ENCODE results near the gene UGDH. TPM values are rescaled to one million over a fixed set of nuclear protein-coding genes. Genes with fewer than 3 reads are reported as not detected.

Gene UGDH
- total and polyA plus RNA-seq, 9 of the 15 experiments (the other 6 are each of a cell fraction or from before 2014, with no cell fraction given) = 5.5 to 21.7 (median 16.2) TPM

DNA sequence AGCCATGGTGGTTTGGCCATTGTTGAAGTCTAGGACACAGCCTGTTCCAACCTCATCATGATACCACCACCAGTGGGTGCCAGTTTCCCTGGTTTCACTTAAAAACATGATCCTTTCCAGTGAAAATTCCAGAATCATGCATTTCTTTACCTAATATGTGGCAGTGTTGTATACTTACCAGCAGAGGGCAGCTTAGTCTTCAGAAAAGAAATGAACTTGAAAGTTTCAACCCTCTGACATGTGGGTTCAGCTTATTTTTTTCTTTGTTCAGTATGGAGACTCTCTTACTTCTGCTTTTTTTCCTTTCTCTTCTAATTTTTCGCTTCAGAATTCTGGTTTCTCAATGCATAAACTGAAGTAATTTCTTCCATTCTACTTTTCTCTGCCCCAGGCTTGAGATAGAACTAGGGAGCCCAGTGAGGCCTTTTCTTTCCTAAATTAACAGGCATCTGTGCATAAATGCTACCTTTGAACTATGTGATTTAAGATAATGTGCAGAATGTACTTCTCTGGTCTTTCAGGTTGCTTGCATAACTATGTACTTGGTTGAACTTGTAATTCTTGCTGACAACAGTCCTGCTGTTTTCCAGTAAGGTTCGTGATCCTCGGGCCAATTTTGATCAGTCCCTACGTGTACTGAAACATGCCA lies 57.7 kb downstream of the UGDH start:
- Histone ChIP-seq H3K4me2 (ENCODE audit: insufficient read depth, low read length) (no peak overlapping the region), H3K9me3 (replicated peaks; ENCODE audit: control insufficient read depth, insufficient read depth, low read depth, low read length) (no peaks in the 10 kb centered on the region), H3K27ac (ENCODE audit: extremely low read depth, low read depth, low read length) (no peak overlapping the region), H3K4me1 (replicated peaks in 1 of 2; ENCODE audit: control insufficient read depth in 2 of 2, insufficient read depth in 2 of 2, low read length in 2 of 2) (no peaks in the 10 kb centered on the region; a peak in 2 of 5 replicates), H3K27me3 (ENCODE audit: control insufficient read depth in 2 of 2, insufficient read depth in 2 of 2, low read length in 2 of 2) (no peaks in the 10 kb centered on the region), H3K36me3 (ENCODE audit: control insufficient read depth, insufficient read depth, low read length) (peaks cover 77% of the 10 kb centered on the region), H2AFZ (ENCODE audit: low read depth, low read length) (peak overlapping the region; percentile 3; the same call in 1 of the 2 replicates), H3K9ac (ENCODE audit: insufficient read depth in 1 of 2, low read depth in 2 of 2, low read length in 2 of 2) (no peak overlapping the region), H3K4me3 (no peak overlapping the region), H4K20me1 (replicated peaks; ENCODE audit: control insufficient read depth, insufficient read depth, low read length) (no peaks in the 10 kb centered on the region), H3K9me1 (ENCODE audit: control insufficient read depth, insufficient read depth, low read length) (no peaks in the 10 kb centered on the region), H3K79me2 (ENCODE audit: control insufficient read depth, insufficient read depth, low read length) (no peaks in the 10 kb centered on the region)
- ATAC-seq = peak; percentile 81
- DNase-seq (ENCODE audit: extremely low read depth in 1 of 4, low spot score in 3 of 4) = peak; percentile 46 to 67 (median 48)
- ChIA-PET POLR2A (interaction anchor here (0.6 to 2.2 kb wide), 10 partner anchors 9 to 857 kb away, joined by 3 to 11 read pairs (median 3); partner anchors contain the start of genes LIAS, N4BP2 and RPL9), CTCF (ENCODE audit: low intra/inter-chr PET ratio) (interaction anchor here (0.5 to 3.4 kb wide), 10 partner anchors 58 to 847 kb away, joined by 3 to 66 read pairs (median 4); partner anchors contain the start of genes PDS5A, SMIM14, UBE2K and UGDH)
- intact Hi-C loops (cut with micrococcal nuclease) (loop anchor here (1.0 to 10.0 kb wide), 7 partner anchors 58 to 845 kb away; partner anchors contain the start of genes SMIM14 and UGDH), in situ Hi-C loops (cut with MboI) (loop anchor here (5.0 kb wide), 1 partner anchor 503 kb away; no protein-coding TSS in a partner anchor)
- BruUV-seq (replicated peaks) = no TSS peak
- 67% methylated on average over 4 of the region's 4 CpGs for WGBS (ENCODE audit: insufficient coverage, low coverage, missing lambda C conversion rate)
- FAIRE-seq = peak; percentile 89
- TF ChIP-seq, protein P1, sequence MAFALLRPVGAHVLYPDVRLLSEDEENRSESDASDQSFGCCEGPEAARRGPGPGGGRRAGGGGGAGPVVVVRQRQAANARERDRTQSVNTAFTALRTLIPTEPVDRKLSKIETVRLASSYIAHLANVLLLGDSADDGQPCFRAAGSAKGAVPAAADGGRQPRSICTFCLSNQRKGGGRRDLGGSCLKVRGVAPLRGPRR (CRISPR knock-in tag; IDR thresholded peaks at IDR 0.05) = 0 out of 2 replicates have a peak, but pooled peaks have one; percentile 21
- TF ChIP-seq DPF2 (IDR thresholded peaks at IDR 0.05) = 0 out of 2 replicates have a peak, but pooled peaks have one; percentile 18
- peak; percentile 55; the same call in 1 of the 2 replicates for TF ChIP-seq ZNF766 (CRISPR knock-in tag; conservative IDR thresholded peaks at IDR 0.05)
- peak; percentile 88 to 92 for TF ChIP-seq RAD21 (CRISPR knock-in tag; conservative IDR thresholded peaks at IDR 0.05 in 1 of 2, IDR thresholded peaks at IDR 0.05 in 1 of 2)
- no peak for TF ChIP-seq POLR3G (IDR thresholded peaks at IDR 0.05; ENCODE audit: extremely low read depth, insufficient read length, insufficient replicate concordance)
- TF ChIP-seq STAG1 (CRISPR knock-in tag; IDR thresholded peaks at IDR 0.05; ENCODE audit: borderline replicate concordance) = peak; percentile 31; the same call in 1 of the 2 replicates
- TF ChIP-seq, protein P2, sequence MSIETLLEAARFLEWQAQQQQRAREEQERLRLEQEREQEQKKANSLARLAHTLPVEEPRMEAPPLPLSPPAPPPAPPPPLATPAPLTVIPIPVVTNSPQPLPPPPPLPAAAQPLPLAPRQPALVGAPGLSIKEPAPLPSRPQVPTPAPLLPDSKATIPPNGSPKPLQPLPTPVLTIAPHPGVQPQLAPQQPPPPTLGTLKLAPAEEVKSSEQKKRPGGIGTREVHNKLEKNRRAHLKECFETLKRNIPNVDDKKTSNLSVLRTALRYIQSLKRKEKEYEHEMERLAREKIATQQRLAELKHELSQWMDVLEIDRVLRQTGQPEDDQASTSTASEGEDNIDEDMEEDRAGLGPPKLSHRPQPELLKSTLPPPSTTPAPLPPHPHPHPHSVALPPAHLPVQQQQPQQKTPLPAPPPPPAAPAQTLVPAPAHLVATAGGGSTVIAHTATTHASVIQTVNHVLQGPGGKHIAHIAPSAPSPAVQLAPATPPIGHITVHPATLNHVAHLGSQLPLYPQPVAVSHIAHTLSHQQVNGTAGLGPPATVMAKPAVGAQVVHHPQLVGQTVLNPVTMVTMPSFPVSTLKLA (conservative IDR thresholded peaks at IDR 0.05) = peak in 1 of 2 experiments; percentile 48; a peak in 2 of 4 replicates
- no peak for TF ChIP-seq PHF21A (IDR thresholded peaks at IDR 0.05; ENCODE audit: borderline replicate concordance, low read depth)
- TF ChIP-seq ZBTB1 (CRISPR knock-in tag; IDR thresholded peaks at IDR 0.05; ENCODE audit: borderline replicate concordance, low read depth) = no peak
- TF ChIP-seq MAFG (tag; conservative IDR thresholded peaks at IDR 0.05) = peak; percentile 18; the same call in 1 of the 2 replicates
